Gastroesophageal sphincter (tissue), 4 donors: ENCODE results near the gene CCDC188. TPM values are rescaled to one million over a fixed set of nuclear protein-coding genes. Genes with fewer than 3 reads are reported as not detected.

Source experiments
- ATAC-seq: fragments of 150-250 bp; one replicate; pipeline ENCODE4 v1.9.1; 2016; ENCODE audit warnings: mild to moderate bottlenecking, moderate library complexity
- H3K27ac ChIP-seq, 4 donors: fragments of 200-600 bp; sonication (generic) in 3 of 4; 1 replicate in 3 of 4; 2 replicates in 1 of 4; pipeline ENCODE4 v1.5.1; 2016 to 2019
- H3K27me3 ChIP-seq: fragments of 200-600 bp; sonication (generic); one replicate; pipeline ENCODE4 v1.5.1; 2019
- H3K36me3 ChIP-seq, 2 donors: fragments of 200-600 bp; sonication (generic); one replicate each; pipeline ENCODE4 v1.5.1; 2019; ENCODE audit warnings: control low read depth in 1 of 2
- H3K4me1 ChIP-seq, 3 donors: fragments of 200-600 bp; sonication (generic); 1 replicate in 2 of 3; 2 replicates in 1 of 3; pipeline ENCODE4 v1.5.1; 2016 to 2019; ENCODE audit warnings: control low read depth in 2 of 3
- H3K4me3 ChIP-seq, 2 donors: fragments of 200-600 bp; sonication (generic); one replicate each; pipeline ENCODE4 v1.5.1; 2019; ENCODE audit warnings: mild to moderate bottlenecking in 1 of 2, moderate library complexity in 1 of 2
- H3K9me3 ChIP-seq, 3 donors: fragments of 200-600 bp; sonication (generic); one replicate each; pipeline ENCODE4 v1.5.1; 2017 to 2019; ENCODE audit warnings: control low read depth in 2 of 3
- CTCF ChIP-seq, 4 experiments: fragments of 200-600 bp in 2 of 4; fragments of 450-650 bp in 2 of 4; sonication (generic) in 1 of 4; IDR thresholded peaks; one replicate each; pipeline ENCODE4 v1.5.1; 2017 to 2019; ENCODE audit warnings: antibody characterized with exemption in 4 of 4, mild to moderate bottlenecking in 2 of 4, moderate library complexity in 2 of 4
- EP300 ChIP-seq: sonication (generic); formaldehyde crosslinking; IDR thresholded peaks from one replicate; pipeline ENCODE4 v1.6.1; 2017; ENCODE audit warnings: antibody characterized with exemption, mild to moderate bottlenecking
- POLR2A ChIP-seq, 2 donors: fragments of 450-650 bp; IDR thresholded peaks; one replicate each; pipeline ENCODE4 v1.6.1; 2017; ENCODE audit warnings: antibody characterized with exemption in 2 of 2, mild to moderate bottlenecking in 2 of 2, moderate library complexity in 1 of 2
- POLR2AphosphoS5 ChIP-seq: sonication (generic); formaldehyde crosslinking; IDR thresholded peaks from one replicate; pipeline ENCODE4 v1.6.1; 2017; ENCODE audit warnings: antibody characterized with exemption
- WGBS, 2 donors: methylation state at CpG; one replicate each; pipeline ENCODE4 v1.1.5; 2018; ENCODE audit warnings: low coverage in 1 of 2; 5-methylcytosine and 5-hydroxymethylcytosine counted together
- total RNA-seq, 4 donors: library from RNA; depleted of rRNA; stranded (reverse); fragments of >200 nt; gene quantifications; one replicate each; pipeline ENCODE4 v1.1.0, GENCODE V29; 2016

Gene CCDC188
- total RNA-seq, 4 donors from 2014 or later: not detected

- H3K4me1 ChIP-seq: no peaks in the 10 kb centered on the region
- TF ChIP-seq EP300: no peak
- no peak for TF ChIP-seq POLR2AphosphoS5
- no peak for TF ChIP-seq CTCF (IDR thresholded peaks at IDR 0.05)
- TF ChIP-seq POLR2A (IDR thresholded peaks at IDR 0.05): no peak
- peaks cover 0 to 48% of the 10 kb centered on the region in 2 donors for H3K36me3 ChIP-seq
- no peak overlapping the region for H3K4me3 ChIP-seq
- no CpG with 5 or more reads among the region's 22 CpGs for WGBS, 2 donors
- ATAC-seq: no peak
- no peaks in the 10 kb centered on the region for H3K9me3 ChIP-seq
- H3K27me3 ChIP-seq: no peaks in the 10 kb centered on the region
- H3K27ac ChIP-seq: no peak overlapping the region
These were observed 4.1 kb downstream of the CCDC188 start for GRCh38 chr22:20146777-20147176.

GRCh38 chr22:20145832-20146223, 5.0 kb downstream of the CCDC188 start:
- H3K27ac ChIP-seq: no peak overlapping the region
- H3K27me3 ChIP-seq: no peaks in the 10 kb centered on the region
- H3K9me3 ChIP-seq: no peaks in the 10 kb centered on the region
- WGBS, 2 donors: no CpG with 5 or more reads among the region's 21 CpGs
- peaks cover 0 to 57% of the 10 kb centered on the region in 2 donors for H3K36me3 ChIP-seq
- H3K4me3 ChIP-seq: no peak overlapping the region
- TF ChIP-seq POLR2AphosphoS5 (no peak), POLR2A (IDR thresholded peaks at IDR 0.05) (no peak), EP300 (no peak), CTCF (IDR thresholded peaks at IDR 0.05) (no peak)
- ATAC-seq: no peak
- H3K4me1 ChIP-seq: no peaks in the 10 kb centered on the region

GRCh38 chr22:20145206-20145831, 5.5 kb downstream of the CCDC188 start:
- Histone ChIP-seq H3K9me3 (no peaks in the 10 kb centered on the region), H3K36me3 (peaks cover 0 to 62% of the 10 kb centered on the region in 2 donors), H3K4me3 (no peak overlapping the region), H3K4me1 (no peaks in the 10 kb centered on the region), H3K27ac (no peak overlapping the region), H3K27me3 (no peaks in the 10 kb centered on the region)
- WGBS, 2 donors: no CpG with 5 or more reads among the region's 22 CpGs
- no peak for TF ChIP-seq POLR2AphosphoS5
- TF ChIP-seq POLR2A (IDR thresholded peaks at IDR 0.05): no peak
- no peak for TF ChIP-seq EP300
- no peak for TF ChIP-seq CTCF (IDR thresholded peaks at IDR 0.05)
- ATAC-seq: no peak

GRCh38 chr22:20143883-20144665, 6.8 kb downstream of the CCDC188 start:
- no peaks in the 10 kb centered on the region for H3K9me3 ChIP-seq
- no peak for TF ChIP-seq POLR2A (IDR thresholded peaks at IDR 0.05)
- no peak for TF ChIP-seq EP300
- no peak for TF ChIP-seq POLR2AphosphoS5
- no CpG with 5 or more reads among the region's 19 CpGs for WGBS, 2 donors
- no peaks in the 10 kb centered on the region for H3K4me1 ChIP-seq
- peaks cover 0 to 75% of the 10 kb centered on the region in 2 donors for H3K36me3 ChIP-seq
- no peak overlapping the region for H3K27ac ChIP-seq
- no peak overlapping the region for H3K4me3 ChIP-seq
- H3K27me3 ChIP-seq: no peaks in the 10 kb centered on the region
- no peak for ATAC-seq

GRCh38 chr22:20142711-20143621, 7.9 kb downstream of the CCDC188 start:
- Histone ChIP-seq H3K27ac (no peak overlapping the region), H3K4me3 (no peak overlapping the region), H3K36me3 (peaks cover 0 to 76% of the 10 kb centered on the region in 2 donors), H3K9me3 (no peaks in the 10 kb centered on the region), H3K4me1 (peaks cover 0 to 9% (median 2%) of the 10 kb centered on the region in 3 donors), H3K27me3 (no peaks in the 10 kb centered on the region)
- no peak for TF ChIP-seq EP300
- no peak for TF ChIP-seq CTCF (IDR thresholded peaks at IDR 0.05)
- no peak for TF ChIP-seq POLR2A (IDR thresholded peaks at IDR 0.05)
- no peak for TF ChIP-seq POLR2AphosphoS5
- ATAC-seq: no peak
- WGBS, 2 donors: 100% methylated on average over 1 of the region's 65 CpGs; no CpG with 5 or more reads in 1 of the 2 donors
